Endothelial cell of umbilical vein (primary cell): ENCODE measurements around the gene ADM2. TPM values are rescaled to one million over a fixed set of nuclear protein-coding genes. Genes with fewer than 3 reads are reported as not detected.

Source experiments
- BruUV-seq: library from RNA; stranded (reverse); fragments of 400-500 nt; replicated peaks from 2 replicates; lab custom pipeline; 2021; lab: Mats Ljungman, UMichigan
- CTCF ChIA-PET: fragments of 300-600, 350-600 bp; sonication (Branson Sonifier 250); formaldehyde crosslinking; loops from one replicate; lab custom pipeline; 2021; ENCODE audit warnings: antibody characterized with exemption, inconsistent platforms; lab: Charles Lee
- POLR2A ChIA-PET: fragments of 300-600, 350-600 bp; sonication (Branson Sonifier 250); formaldehyde crosslinking; loops from one replicate; lab custom pipeline; 2021; ENCODE audit warnings: antibody characterized with exemption, inconsistent platforms; lab: Charles Lee
- DNase-seq: peaks from one replicate; pipeline ENCODE4 v3.0.0-alpha.2; 2011; ENCODE audit warnings: low read depth, low spot score
- FAIRE-seq: peaks from 2 replicates; lab custom pipeline; 2011; peaks lifted over from hg19 to GRCh38; lab: Jason Lieb, UNC
- H2AFZ ChIP-seq: 2 replicates; pipeline ENCODE4 v1.6.0; 2012; ENCODE audit warnings: low read depth, low read length, control low read depth, inconsistent platforms
- H3K27ac ChIP-seq: 2 replicates; pipeline ENCODE4 v1.5.1; 2011; ENCODE audit warnings: low read depth, mild to moderate bottlenecking, control low read depth, low read length, moderate library complexity; ENCODE audit not compliant: insufficient read depth
- H3K27me3 ChIP-seq, 2 experiments: 2 replicates each; pipeline versions ENCODE4 v1.6.0 to v1.6.1; 2011; ENCODE audit warnings: low read length in 2 of 2, mixed read lengths in 1 of 2; ENCODE audit not compliant: control insufficient read depth in 2 of 2, insufficient read depth in 2 of 2
- H3K36me3 ChIP-seq, 2 experiments: 2 replicates in 1 of 2; 3 replicates in 1 of 2; pipeline ENCODE4 v1.5.1; 2011; ENCODE audit warnings: low read length in 2 of 2, mild to moderate bottlenecking in 1 of 2, moderate library complexity in 1 of 2; ENCODE audit not compliant: control insufficient read depth in 2 of 2, insufficient read depth in 2 of 2; ENCODE audit errors: extremely low read depth in 1 of 2
- H3K4me1 ChIP-seq: 3 replicates; pipeline ENCODE4 v1.5.1; 2011; ENCODE audit warnings: mild to moderate bottlenecking, low read length; ENCODE audit not compliant: control insufficient read depth, insufficient read depth; ENCODE audit errors: extremely low read depth
- H3K4me2 ChIP-seq: 2 replicates; pipeline ENCODE4 v1.6.1; 2011; ENCODE audit warnings: low read length, control low read depth, mixed read lengths; ENCODE audit not compliant: insufficient read depth
- H3K4me3 ChIP-seq, 3 experiments: fragments of 200-600 bp in 1 of 3; sonication (generic), shearing (Covaris generic) in 1 of 3; replicated peaks in 1 of 3; 2 replicates each; pipeline ENCODE4 v1.5.1; 2011 to 2016; ENCODE audit warnings: control low read depth in 3 of 3, low read length in 3 of 3, mild to moderate bottlenecking in 2 of 3, inconsistent platforms in 1 of 3, low read depth in 1 of 3, moderate library complexity in 1 of 3; ENCODE audit not compliant: insufficient read depth in 1 of 3
- H3K79me2 ChIP-seq: 2 replicates; pipeline ENCODE4 v1.6.0; 2012; ENCODE audit warnings: low read length, inconsistent platforms; ENCODE audit not compliant: control insufficient read depth, insufficient read depth
- H3K9ac ChIP-seq: replicated peaks from 2 replicates; pipeline ENCODE3; 2011; ENCODE audit warnings: low read length, control low read depth; ENCODE audit not compliant: insufficient read depth; ENCODE audit errors: extremely low read depth
- H3K9me1 ChIP-seq: replicated peaks from 3 replicates; pipeline ENCODE4 v1.6.0; 2011; ENCODE audit warnings: mild to moderate bottlenecking, low read length; ENCODE audit not compliant: control insufficient read depth, insufficient read depth; ENCODE audit errors: extremely low read depth
- H3K9me3 ChIP-seq: replicated peaks from 2 replicates; pipeline ENCODE4 v1.5.1; 2012; ENCODE audit warnings: low read length, inconsistent platforms; ENCODE audit not compliant: control insufficient read depth, insufficient read depth
- H4K20me1 ChIP-seq: replicated peaks from 2 replicates; pipeline ENCODE3; 2011; ENCODE audit warnings: mild to moderate bottlenecking, low read length; ENCODE audit not compliant: control insufficient read depth, insufficient read depth; ENCODE audit errors: extremely low read depth
- CTCF ChIP-seq, 2 donors: IDR thresholded peaks; 1 replicate in 1 of 2; 2 replicates in 1 of 2; pipeline ENCODE4 v1.5.1; 2011; ENCODE audit warnings: low read length in 2 of 2, mild to moderate bottlenecking in 2 of 2, moderate library complexity in 2 of 2, control low read depth in 1 of 2, inconsistent platforms in 1 of 2, low read depth in 1 of 2; ENCODE audit not compliant: insufficient read depth in 1 of 2; ENCODE audit errors: extremely low read depth in 1 of 2
- EZH2 ChIP-seq: IDR thresholded peaks from 2 replicates; pipeline ENCODE4 v1.6.1; 2012; ENCODE audit warnings: borderline replicate concordance, low read depth, mild to moderate bottlenecking, moderate library complexity, low read length, inconsistent platforms; ENCODE audit not compliant: severe bottlenecking
- FOS ChIP-seq: IDR thresholded peaks from 2 replicates; pipeline ENCODE4 v1.6.1; 2011; ENCODE audit warnings: mild to moderate bottlenecking, low read length, moderate library complexity, borderline replicate concordance; ENCODE audit not compliant: insufficient read depth
- GATA2 ChIP-seq: IDR thresholded peaks from 2 replicates; pipeline ENCODE4 v1.7.0; 2011; ENCODE audit warnings: low read depth, mild to moderate bottlenecking, moderate library complexity, mixed read lengths, low read length; ENCODE audit not compliant: insufficient read length, insufficient read depth
- JUN ChIP-seq: IDR thresholded peaks from 2 replicates; pipeline ENCODE4 v1.6.1; 2011; ENCODE audit warnings: borderline replicate concordance, low read depth; ENCODE audit not compliant: insufficient read length, insufficient read depth
- MYC ChIP-seq: IDR thresholded peaks from one replicate; pipeline ENCODE4 v1.6.1; 2011; ENCODE audit warnings: mild to moderate bottlenecking, low read depth, low read length
- POLR2A ChIP-seq: IDR thresholded peaks from 2 replicates; pipeline ENCODE4 v1.6.1; 2012; ENCODE audit warnings: low read depth, mild to moderate bottlenecking, control low read depth, low read length
- POLR2AphosphoS5 ChIP-seq: IDR thresholded peaks from 2 replicates; pipeline ENCODE4 v1.6.1; 2012; ENCODE audit warnings: low read depth, mild to moderate bottlenecking, control low read depth, low read length, moderate library complexity; ENCODE audit not compliant: insufficient read depth
- dilution Hi-C: fragments of 300-500 bp; cut with MboI; formaldehyde crosslinking; loops from one replicate; pipeline ENCODE4 v1.15.0; 2019; ENCODE audit warnings: low sequenced_read_pairs; ENCODE audit not compliant: extremely low pct_ligation_motif_present
- intact Hi-C: fragments of 100-400 bp; cut with micrococcal nuclease; formaldehyde crosslinking; loops from one replicate; pipeline ENCODE4 v1.10.0; 2022
- polyA plus RNA-seq, 4 experiments: library from polyadenylated mRNA; depleted of rRNA in 3 of 4; stranded (reverse) in 3 of 4; unstranded in 1 of 4; fragments of >200 nt; gene quantifications; 2 replicates each; pipeline versions ENCODE4 v1.2.1 to v1.2.3, GENCODE V29; 2011 to 2012; ENCODE audit warnings: missing spikeins in 1 of 4
- total RNA-seq: library from RNA; stranded (reverse); gene quantifications from 2 replicates; pipeline ENCODE4 v1.2.3, GENCODE V29; 2021
- TF ChIP-seq, protein P1 (sequence below): IDR thresholded peaks from 2 replicates; pipeline ENCODE4 v1.6.1; 2011; ENCODE audit not compliant: insufficient read depth, insufficient read length

The ADM2 gene
- total and polyA plus RNA-seq, 2 donors (not counting 3 experiments of a cell fraction or from before 2014, with no cell fraction given), result 0.28 to 1.5 TPM

GRCh38 chr22:50471197-50471847 lies 10.0 kb upstream of the ADM2 start:
- Histone ChIP-seq H2AFZ (no peak overlapping the region), H4K20me1 (peaks cover 3% of the 10 kb centered on the region), H3K36me3 (peaks cover 0 to 11% of the 10 kb centered on the region in 2 experiments), H3K79me2 (peaks cover 65% of the 10 kb centered on the region), H3K27me3 (no peaks in the 10 kb centered on the region), H3K27ac (no peak overlapping the region), H3K9ac (no peak overlapping the region), H3K9me3 (no peaks in the 10 kb centered on the region), H3K4me1 (peaks cover 17% of the 10 kb centered on the region), H3K4me2 (no peak overlapping the region), H3K4me3 (no peak overlapping the region), H3K9me1 (no peaks in the 10 kb centered on the region)
- intact Hi-C loops, result no loop called here
- POLR2A ChIA-PET, result no interaction called here
- TF ChIP-seq EZH2, result no peak
- no peak for TF ChIP-seq CTCF (IDR thresholded peaks at IDR 0.05; ENCODE audit: extremely low read depth in 1 of 2, insufficient read depth in 1 of 2, low read depth in 1 of 2, low read length in 2 of 2)
- no peak for TF ChIP-seq JUN
- no peak for TF ChIP-seq FOS
- no peak for TF ChIP-seq POLR2A
- no peak for TF ChIP-seq GATA2
- TF ChIP-seq, protein P1, sequence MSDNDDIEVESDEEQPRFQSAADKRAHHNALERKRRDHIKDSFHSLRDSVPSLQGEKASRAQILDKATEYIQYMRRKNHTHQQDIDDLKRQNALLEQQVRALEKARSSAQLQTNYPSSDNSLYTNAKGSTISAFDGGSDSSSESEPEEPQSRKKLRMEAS, result no peak
- TF ChIP-seq MYC, result no peak
- no peak for TF ChIP-seq POLR2AphosphoS5
- dilution Hi-C loops, result no loop called here
- BruUV-seq, result no TSS peak
- no peak for DNase-seq
- CTCF ChIA-PET, result no interaction called here
- FAIRE-seq, result no peak
